ENCODE measurements around the gene ASPN.

DNA sequence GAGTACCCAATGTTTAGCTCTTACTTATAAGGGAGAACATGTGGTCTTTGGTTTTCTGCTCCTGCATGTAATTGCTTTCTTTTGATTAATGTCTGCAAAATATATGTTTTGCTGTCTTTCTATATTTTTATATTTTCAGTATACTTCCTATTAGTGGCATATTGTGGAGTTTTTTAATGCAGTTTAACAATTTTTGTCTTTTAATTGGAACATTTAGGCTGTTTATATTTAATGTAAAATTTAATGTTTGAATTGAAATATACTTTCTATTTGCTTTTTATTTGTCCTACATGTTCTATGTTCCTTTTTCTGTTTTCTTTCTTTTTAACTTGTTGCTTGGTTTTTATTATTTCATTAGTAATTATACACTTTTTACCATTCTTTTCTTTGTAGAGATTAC lies 48.6 kb upstream of the ASPN start:
- TF ChIP-seq, protein P1, sequence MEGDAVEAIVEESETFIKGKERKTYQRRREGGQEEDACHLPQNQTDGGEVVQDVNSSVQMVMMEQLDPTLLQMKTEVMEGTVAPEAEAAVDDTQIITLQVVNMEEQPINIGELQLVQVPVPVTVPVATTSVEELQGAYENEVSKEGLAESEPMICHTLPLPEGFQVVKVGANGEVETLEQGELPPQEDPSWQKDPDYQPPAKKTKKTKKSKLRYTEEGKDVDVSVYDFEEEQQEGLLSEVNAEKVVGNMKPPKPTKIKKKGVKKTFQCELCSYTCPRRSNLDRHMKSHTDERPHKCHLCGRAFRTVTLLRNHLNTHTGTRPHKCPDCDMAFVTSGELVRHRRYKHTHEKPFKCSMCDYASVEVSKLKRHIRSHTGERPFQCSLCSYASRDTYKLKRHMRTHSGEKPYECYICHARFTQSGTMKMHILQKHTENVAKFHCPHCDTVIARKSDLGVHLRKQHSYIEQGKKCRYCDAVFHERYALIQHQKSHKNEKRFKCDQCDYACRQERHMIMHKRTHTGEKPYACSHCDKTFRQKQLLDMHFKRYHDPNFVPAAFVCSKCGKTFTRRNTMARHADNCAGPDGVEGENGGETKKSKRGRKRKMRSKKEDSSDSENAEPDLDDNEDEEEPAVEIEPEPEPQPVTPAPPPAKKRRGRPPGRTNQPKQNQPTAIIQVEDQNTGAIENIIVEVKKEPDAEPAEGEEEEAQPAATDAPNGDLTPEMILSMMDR (IDR thresholded peaks at IDR 0.05; ENCODE audit: low read depth, low read length): no peak
- TF ChIP-seq POLR2A (IDR thresholded peaks at IDR 0.05; ENCODE audit: extremely low read depth, insufficient read length) (no peak), MYC (IDR thresholded peaks at IDR 0.05; ENCODE audit: low read depth, low read length) (no peak)
- TF ChIP-seq, protein P2, sequence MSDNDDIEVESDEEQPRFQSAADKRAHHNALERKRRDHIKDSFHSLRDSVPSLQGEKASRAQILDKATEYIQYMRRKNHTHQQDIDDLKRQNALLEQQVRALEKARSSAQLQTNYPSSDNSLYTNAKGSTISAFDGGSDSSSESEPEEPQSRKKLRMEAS (IDR thresholded peaks at IDR 0.05; ENCODE audit: low read depth, low read length): no peak

Data from NB4 (cell line).